ENCODE data around the gene LCE2D. TPM values are rescaled to one million over a fixed set of nuclear protein-coding genes. Genes with fewer than 3 reads are reported as not detected.

The LCE2D gene
- total RNA-seq, 1 experiment from 2014 or later = not detected

DNA sequence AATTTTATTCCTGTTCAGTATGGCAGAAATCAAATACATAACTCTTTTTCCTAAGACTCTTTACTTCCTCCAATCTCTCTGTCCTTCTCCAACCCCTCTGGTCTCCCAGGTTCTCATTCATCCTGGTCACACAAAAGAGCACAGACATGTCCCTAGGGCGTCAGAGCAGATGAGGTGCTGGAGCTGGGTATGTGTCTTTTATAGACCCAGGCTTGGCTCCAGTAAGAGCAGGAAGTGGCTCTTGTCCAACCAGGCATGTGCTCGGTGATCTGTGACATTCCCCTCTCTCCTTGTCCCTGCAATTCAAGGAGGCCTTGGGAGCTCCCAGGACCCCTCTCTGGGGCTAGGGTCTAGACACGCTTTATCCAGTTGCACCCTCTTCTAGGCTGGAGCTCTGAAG, 18.0 kb upstream of the LCE2D start:
- Histone ChIP-seq H3K9me2 (ENCODE audit: insufficient read depth) (no peaks in the 10 kb centered on the region), H3K79me2 (ENCODE audit: insufficient read depth, low read length) (no peaks in the 10 kb centered on the region), H3K4me2 (ENCODE audit: low read length) (no peak overlapping the region), H2AFZ (ENCODE audit: low read depth, low read length, poor library complexity, severe bottlenecking) (no peak overlapping the region), H3K36me3 (ENCODE audit: control insufficient read depth in 1 of 2, insufficient read depth in 2 of 2, low read length in 2 of 2) (no peaks in the 10 kb centered on the region), H3K4me3 (replicated peaks in 1 of 2; ENCODE audit: low read depth in 1 of 2, low read length in 2 of 2) (no peak overlapping the region), H3K27me3 (ENCODE audit: insufficient read depth, low read length) (peaks cover 39% of the 10 kb centered on the region), H3K9ac (ENCODE audit: low read length) (no peak overlapping the region), H4K20me1 (ENCODE audit: insufficient read depth) (no peaks in the 10 kb centered on the region), H3K4me1 (ENCODE audit: control insufficient read depth in 1 of 2, insufficient read depth in 2 of 2, low read length in 2 of 2) (no peaks in the 10 kb centered on the region), H3K27ac (ENCODE audit: low read depth, low read length) (no peak overlapping the region), H3K9me3 (ENCODE audit: control insufficient read depth in 1 of 2, insufficient read depth in 1 of 2, low read depth in 1 of 2, low read length in 2 of 2) (no peaks in the 10 kb centered on the region)
- ChIA-PET RAD21 (ENCODE audit: low non-redundant PET in 1 of 2, low total read pairs in 2 of 2, uncharacterized antibody in 2 of 2, unreplicated experiment in 2 of 2) (no interaction called here), POLR2A (no interaction called here), CTCF (interaction anchor here (0.8 kb wide), 1 partner anchor 9 kb away, joined by 3 read pairs; no protein-coding TSS in a partner anchor)
- TF ChIP-seq CEBPB (IDR thresholded peaks at IDR 0.05; ENCODE audit: low read depth) (no peak), SIN3A (IDR thresholded peaks at IDR 0.05; ENCODE audit: low read depth) (no peak), ELF1 (IDR thresholded peaks at IDR 0.05; ENCODE audit: borderline replicate concordance, low read depth) (no peak), POLR2AphosphoS5 (IDR thresholded peaks at IDR 0.05; ENCODE audit: low read depth, low read length) (no peak)
- TF ChIP-seq, protein P1, sequence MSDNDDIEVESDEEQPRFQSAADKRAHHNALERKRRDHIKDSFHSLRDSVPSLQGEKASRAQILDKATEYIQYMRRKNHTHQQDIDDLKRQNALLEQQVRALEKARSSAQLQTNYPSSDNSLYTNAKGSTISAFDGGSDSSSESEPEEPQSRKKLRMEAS (IDR thresholded peaks at IDR 0.05) = no peak
- intact Hi-C loops (cut with micrococcal nuclease) = no loop called here
- no peak for ATAC-seq
- no TSS peak for BruUV-seq (replicated peaks)
- DNase-seq (ENCODE audit: low read depth, low spot score) = no peak

DNA sequence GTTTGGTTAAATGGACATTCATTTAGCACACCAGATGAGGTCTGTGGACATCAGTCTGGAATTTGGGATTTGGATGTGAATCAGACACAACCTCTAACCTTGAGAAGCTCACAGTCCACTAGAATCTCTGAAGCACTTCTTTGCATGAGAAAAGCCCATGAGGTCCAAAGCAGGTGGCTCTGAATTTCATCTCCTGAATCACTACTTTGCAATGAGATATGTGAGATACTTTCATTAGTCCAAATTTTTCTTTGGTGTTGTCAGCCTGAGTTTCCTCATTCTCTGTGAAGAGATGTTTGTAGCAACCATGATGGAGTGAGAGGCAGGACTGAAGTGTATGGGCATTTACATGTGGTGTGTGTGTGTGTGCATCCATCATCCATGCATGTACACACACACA, 16.5 kb upstream of the LCE2D start:
- H3K36me3 ChIP-seq (ENCODE audit: control insufficient read depth in 1 of 2, insufficient read depth in 2 of 2, low read length in 2 of 2) = no peaks in the 10 kb centered on the region
- RAD21 ChIA-PET (ENCODE audit: low non-redundant PET in 1 of 2, low total read pairs in 2 of 2, uncharacterized antibody in 2 of 2, unreplicated experiment in 2 of 2) = no interaction called here
- no peaks in the 10 kb centered on the region for H3K79me2 ChIP-seq (ENCODE audit: insufficient read depth, low read length)
- intact Hi-C loops (cut with micrococcal nuclease) = no loop called here
- ATAC-seq (no peak), DNase-seq (ENCODE audit: low read depth, low spot score) (no peak)
- H3K9me2 ChIP-seq (ENCODE audit: insufficient read depth) = no peaks in the 10 kb centered on the region
- H3K4me1 ChIP-seq (ENCODE audit: control insufficient read depth in 1 of 2, insufficient read depth in 2 of 2, low read length in 2 of 2) = no peaks in the 10 kb centered on the region
- CTCF ChIA-PET = no interaction called here
- H4K20me1 ChIP-seq (ENCODE audit: insufficient read depth) = no peaks in the 10 kb centered on the region
- no peaks in the 10 kb centered on the region for H3K9me3 ChIP-seq (ENCODE audit: control insufficient read depth in 1 of 2, insufficient read depth in 1 of 2, low read depth in 1 of 2, low read length in 2 of 2)
- no peak overlapping the region for H3K9ac ChIP-seq (ENCODE audit: low read length)
- H2AFZ ChIP-seq (ENCODE audit: low read depth, low read length, poor library complexity, severe bottlenecking) = no peak overlapping the region
- POLR2A ChIA-PET = no interaction called here
- no peak overlapping the region for H3K4me3 ChIP-seq (replicated peaks in 1 of 2; ENCODE audit: low read depth in 1 of 2, low read length in 2 of 2)
- H3K27ac ChIP-seq (ENCODE audit: low read depth, low read length) = no peak overlapping the region
- H3K4me2 ChIP-seq (ENCODE audit: low read length) = no peak overlapping the region
- H3K27me3 ChIP-seq (ENCODE audit: insufficient read depth, low read length) = peaks cover 46% of the 10 kb centered on the region
- TF ChIP-seq CBX3 (IDR thresholded peaks at IDR 0.05; ENCODE audit: low read depth) (no peak), EGR1 (IDR thresholded peaks at IDR 0.05; ENCODE audit: low read depth) (no peak), FOSL1 (IDR thresholded peaks at IDR 0.05; ENCODE audit: low read depth) (no peak), SIN3A (IDR thresholded peaks at IDR 0.05; ENCODE audit: low read depth) (no peak), SP1 (IDR thresholded peaks at IDR 0.05; ENCODE audit: low read depth) (no peak)
- TF ChIP-seq, protein P1 (IDR thresholded peaks at IDR 0.05) = no peak
- TF ChIP-seq, protein P2, sequence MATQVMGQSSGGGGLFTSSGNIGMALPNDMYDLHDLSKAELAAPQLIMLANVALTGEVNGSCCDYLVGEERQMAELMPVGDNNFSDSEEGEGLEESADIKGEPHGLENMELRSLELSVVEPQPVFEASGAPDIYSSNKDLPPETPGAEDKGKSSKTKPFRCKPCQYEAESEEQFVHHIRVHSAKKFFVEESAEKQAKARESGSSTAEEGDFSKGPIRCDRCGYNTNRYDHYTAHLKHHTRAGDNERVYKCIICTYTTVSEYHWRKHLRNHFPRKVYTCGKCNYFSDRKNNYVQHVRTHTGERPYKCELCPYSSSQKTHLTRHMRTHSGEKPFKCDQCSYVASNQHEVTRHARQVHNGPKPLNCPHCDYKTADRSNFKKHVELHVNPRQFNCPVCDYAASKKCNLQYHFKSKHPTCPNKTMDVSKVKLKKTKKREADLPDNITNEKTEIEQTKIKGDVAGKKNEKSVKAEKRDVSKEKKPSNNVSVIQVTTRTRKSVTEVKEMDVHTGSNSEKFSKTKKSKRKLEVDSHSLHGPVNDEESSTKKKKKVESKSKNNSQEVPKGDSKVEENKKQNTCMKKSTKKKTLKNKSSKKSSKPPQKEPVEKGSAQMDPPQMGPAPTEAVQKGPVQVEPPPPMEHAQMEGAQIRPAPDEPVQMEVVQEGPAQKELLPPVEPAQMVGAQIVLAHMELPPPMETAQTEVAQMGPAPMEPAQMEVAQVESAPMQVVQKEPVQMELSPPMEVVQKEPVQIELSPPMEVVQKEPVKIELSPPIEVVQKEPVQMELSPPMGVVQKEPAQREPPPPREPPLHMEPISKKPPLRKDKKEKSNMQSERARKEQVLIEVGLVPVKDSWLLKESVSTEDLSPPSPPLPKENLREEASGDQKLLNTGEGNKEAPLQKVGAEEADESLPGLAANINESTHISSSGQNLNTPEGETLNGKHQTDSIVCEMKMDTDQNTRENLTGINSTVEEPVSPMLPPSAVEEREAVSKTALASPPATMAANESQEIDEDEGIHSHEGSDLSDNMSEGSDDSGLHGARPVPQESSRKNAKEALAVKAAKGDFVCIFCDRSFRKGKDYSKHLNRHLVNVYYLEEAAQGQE (IDR thresholded peaks at IDR 0.05; ENCODE audit: low read depth) = no peak
- TF ChIP-seq, protein P3, sequence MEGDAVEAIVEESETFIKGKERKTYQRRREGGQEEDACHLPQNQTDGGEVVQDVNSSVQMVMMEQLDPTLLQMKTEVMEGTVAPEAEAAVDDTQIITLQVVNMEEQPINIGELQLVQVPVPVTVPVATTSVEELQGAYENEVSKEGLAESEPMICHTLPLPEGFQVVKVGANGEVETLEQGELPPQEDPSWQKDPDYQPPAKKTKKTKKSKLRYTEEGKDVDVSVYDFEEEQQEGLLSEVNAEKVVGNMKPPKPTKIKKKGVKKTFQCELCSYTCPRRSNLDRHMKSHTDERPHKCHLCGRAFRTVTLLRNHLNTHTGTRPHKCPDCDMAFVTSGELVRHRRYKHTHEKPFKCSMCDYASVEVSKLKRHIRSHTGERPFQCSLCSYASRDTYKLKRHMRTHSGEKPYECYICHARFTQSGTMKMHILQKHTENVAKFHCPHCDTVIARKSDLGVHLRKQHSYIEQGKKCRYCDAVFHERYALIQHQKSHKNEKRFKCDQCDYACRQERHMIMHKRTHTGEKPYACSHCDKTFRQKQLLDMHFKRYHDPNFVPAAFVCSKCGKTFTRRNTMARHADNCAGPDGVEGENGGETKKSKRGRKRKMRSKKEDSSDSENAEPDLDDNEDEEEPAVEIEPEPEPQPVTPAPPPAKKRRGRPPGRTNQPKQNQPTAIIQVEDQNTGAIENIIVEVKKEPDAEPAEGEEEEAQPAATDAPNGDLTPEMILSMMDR (IDR thresholded peaks at IDR 0.05 in 2 of 3, conservative IDR thresholded peaks at IDR 0.05 in 1 of 3; ENCODE audit: borderline replicate concordance in 1 of 3, insufficient read depth in 1 of 3, low read depth in 2 of 3, low read length in 2 of 3) = no peak
- BruUV-seq (replicated peaks) = no TSS peak

Data from HCT116 (cell line).